OCI-LY3 (cell line): ENCODE results near the gene LRRC4C.

Experiments used
- H2AFZ ChIP-seq: fragments of 200-600, 300-600 bp; shearing (Covaris generic); 2 replicates; pipeline ENCODE4 v1.6.0; 2014; ENCODE audit warnings: antibody characterized with exemption, low read depth, low read length
- H3K27ac ChIP-seq: fragments of 200-600, 300-600 bp; sonication (generic); 2 replicates; pipeline ENCODE4 v1.5.1; 2014; ENCODE audit warnings: mild to moderate bottlenecking, low read length, moderate library complexity, mixed read lengths
- H3K27me3 ChIP-seq: fragments of 200-600, 300-600 bp; sonication (generic); 2 replicates; pipeline ENCODE4 v1.6.1; 2014; ENCODE audit warnings: low read depth, low read length, mixed read lengths
- H3K36me3 ChIP-seq: fragments of 200-600, 300-600 bp; sonication (generic); replicated peaks from 2 replicates; pipeline ENCODE3; 2014; ENCODE audit warnings: low read depth, low read length, mixed read lengths
- H3K4me1 ChIP-seq: fragments of 300-600, 200-600 bp; sonication (generic); 2 replicates; pipeline ENCODE4 v1.6.1; 2014; ENCODE audit warnings: low read length, mixed read lengths
- H3K4me2 ChIP-seq: fragments of 200-600, 300-600 bp; sonication (generic); 2 replicates; pipeline ENCODE4 v1.6.1; 2014; ENCODE audit warnings: low read length, mixed read lengths
- H3K4me3 ChIP-seq: fragments of 300-600, 200-600 bp; sonication (generic); 2 replicates; pipeline ENCODE4 v1.5.1; 2014; ENCODE audit warnings: antibody characterized with exemption, mild to moderate bottlenecking, low read length, moderate library complexity
- H3K79me2 ChIP-seq: fragments of 300-600, 200-600 bp; shearing (Covaris generic); 2 replicates; pipeline ENCODE4 v1.6.1; 2014; ENCODE audit warnings: mild to moderate bottlenecking, low read length, mixed read lengths
- H3K9ac ChIP-seq: fragments of 300-600, 200-600 bp; shearing (Covaris generic); 2 replicates; pipeline ENCODE4 v1.6.0; 2014; ENCODE audit warnings: mild to moderate bottlenecking, low read length, moderate library complexity
- H3K9me3 ChIP-seq: fragments of 200-600, 300-600 bp; shearing (Covaris generic); 2 replicates; pipeline ENCODE4 v1.6.1; 2014; ENCODE audit warnings: low read length, mixed read lengths; ENCODE audit not compliant: insufficient read depth
- H4K20me1 ChIP-seq: fragments of 200-600, 300-600 bp; sonication (generic); 2 replicates; pipeline ENCODE4 v1.6.1; 2016; ENCODE audit warnings: low read length, mixed read lengths; ENCODE audit not compliant: insufficient read depth
- CTCF ChIP-seq: fragments of 200-600, 300-600 bp; sonication (generic); IDR thresholded peaks from 2 replicates; pipeline ENCODE4 v1.5.1; 2014; ENCODE audit warnings: antibody characterized with exemption, low read length, low read depth
- EZH2phosphoT487 ChIP-seq: fragments of 200-600 bp; shearing (Covaris generic); IDR thresholded peaks from 2 replicates; pipeline ENCODE4 v1.6.1; 2018; ENCODE audit warnings: antibody characterized with exemption, mixed run types, low read depth

LRRC4C gene

DNA sequence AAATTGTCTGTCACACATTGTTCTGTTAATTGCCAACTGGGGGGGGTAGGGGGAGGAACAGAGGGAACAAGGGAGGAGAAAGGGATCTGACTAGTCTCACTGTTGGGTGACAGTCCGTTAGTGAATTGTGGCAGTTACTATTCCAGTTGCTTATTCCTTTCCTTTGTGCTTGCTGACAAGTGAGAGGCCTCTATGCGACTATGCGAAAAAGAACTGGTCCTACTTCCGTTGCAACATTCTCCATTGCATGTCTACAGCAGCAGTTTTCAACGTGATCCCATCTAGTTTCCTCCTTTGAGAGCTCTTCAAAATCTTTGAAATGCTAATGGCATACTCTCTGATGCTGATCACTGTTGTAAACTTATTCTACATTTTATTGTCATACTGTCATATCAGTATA is 672.2 kb downstream of the LRRC4C start:
- Histone ChIP-seq H4K20me1 (no peaks in the 10 kb centered on the region), H3K4me2 (no peak overlapping the region), H3K36me3 (no peaks in the 10 kb centered on the region), H2AFZ (no peak overlapping the region), H3K9ac (no peak overlapping the region), H3K27ac (no peak overlapping the region), H3K79me2 (no peaks in the 10 kb centered on the region), H3K4me1 (peaks cover 20% of the 10 kb centered on the region), H3K27me3 (no peaks in the 10 kb centered on the region), H3K9me3 (no peaks in the 10 kb centered on the region), H3K4me3 (no peak overlapping the region)
- TF ChIP-seq EZH2phosphoT487 (no peak), CTCF (no peak)

DNA sequence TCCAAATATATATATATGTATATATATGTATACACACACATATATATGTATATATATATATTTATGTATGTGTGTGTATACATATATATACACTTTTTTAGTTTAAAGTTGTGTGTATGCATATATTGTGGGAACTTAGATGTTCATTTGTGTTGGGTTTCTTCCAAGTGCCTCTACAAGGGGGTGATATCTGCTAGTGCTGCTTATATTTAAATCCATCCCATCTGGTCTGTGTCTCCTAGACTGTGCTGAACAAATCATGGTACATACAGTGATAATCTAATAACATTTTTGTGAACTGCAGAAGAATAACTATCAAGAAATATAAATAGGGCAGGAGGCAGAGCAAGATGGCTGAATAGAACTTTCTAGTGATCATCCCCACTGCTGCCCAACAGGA is 696.4 kb downstream of the LRRC4C start:
- no peaks in the 10 kb centered on the region for H3K4me1 ChIP-seq
- no peaks in the 10 kb centered on the region for H3K79me2 ChIP-seq
- no peak overlapping the region for H3K4me3 ChIP-seq
- H3K27me3 ChIP-seq = no peaks in the 10 kb centered on the region
- no peak overlapping the region for H2AFZ ChIP-seq
- no peaks in the 10 kb centered on the region for H3K9me3 ChIP-seq
- H3K9ac ChIP-seq = no peak overlapping the region
- H4K20me1 ChIP-seq = no peaks in the 10 kb centered on the region
- H3K27ac ChIP-seq = no peak overlapping the region
- no peak for TF ChIP-seq CTCF
- no peak for TF ChIP-seq EZH2phosphoT487
- H3K4me2 ChIP-seq = no peak overlapping the region
- H3K36me3 ChIP-seq = no peaks in the 10 kb centered on the region

DNA sequence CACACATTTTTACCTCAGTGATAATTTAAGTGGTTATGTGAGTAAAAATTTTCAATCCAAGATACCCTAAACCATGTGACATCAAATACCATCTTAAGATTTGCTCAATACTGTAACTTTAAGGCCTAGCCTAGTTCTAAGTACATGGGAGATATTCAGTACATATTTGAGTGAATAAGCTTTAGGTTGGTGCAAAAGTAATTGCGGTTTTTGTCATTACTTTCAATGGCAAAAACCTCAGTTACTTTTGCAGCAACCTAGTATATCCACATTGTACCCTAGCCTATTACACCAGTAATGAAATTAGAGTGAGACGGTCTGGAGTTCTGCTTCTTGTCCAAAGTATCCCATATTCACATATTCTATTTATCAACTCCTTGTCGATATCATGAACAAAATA is 700.1 kb downstream of the LRRC4C start:
- Histone ChIP-seq H3K27ac (no peak overlapping the region), H3K4me1 (no peaks in the 10 kb centered on the region), H3K4me3 (no peak overlapping the region), H3K9ac (no peak overlapping the region), H3K4me2 (no peak overlapping the region), H3K79me2 (no peaks in the 10 kb centered on the region), H3K9me3 (no peaks in the 10 kb centered on the region), H3K36me3 (no peaks in the 10 kb centered on the region), H3K27me3 (no peaks in the 10 kb centered on the region), H4K20me1 (no peaks in the 10 kb centered on the region), H2AFZ (no peak overlapping the region)
- TF ChIP-seq EZH2phosphoT487 (no peak), CTCF (no peak)

DNA sequence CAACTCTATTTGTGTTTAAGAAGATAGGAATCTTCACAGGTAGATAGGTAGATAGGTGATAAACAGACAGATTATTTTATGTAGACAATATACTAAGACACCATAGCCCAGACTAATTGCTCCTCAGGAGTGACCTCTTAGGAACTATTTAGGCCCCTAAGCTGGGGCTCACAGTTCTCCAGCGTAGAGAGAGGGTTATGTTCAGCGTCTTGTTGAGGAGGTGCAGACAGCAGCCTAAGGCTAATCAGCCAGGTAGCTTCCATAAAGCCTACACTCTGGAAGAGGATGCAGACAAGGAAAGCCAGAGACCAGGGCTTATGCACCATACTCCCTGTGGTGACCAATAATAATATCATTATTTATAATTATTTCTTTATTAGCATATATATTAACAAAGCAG is 705.2 kb downstream of the LRRC4C start:
- H3K9me3 ChIP-seq = no peaks in the 10 kb centered on the region
- H3K27me3 ChIP-seq = no peaks in the 10 kb centered on the region
- H3K79me2 ChIP-seq = no peaks in the 10 kb centered on the region
- no peak overlapping the region for H3K9ac ChIP-seq
- TF ChIP-seq CTCF (no peak), EZH2phosphoT487 (no peak)
- no peak overlapping the region for H2AFZ ChIP-seq
- H3K4me3 ChIP-seq = no peak overlapping the region
- H3K36me3 ChIP-seq = no peaks in the 10 kb centered on the region
- no peak overlapping the region for H3K27ac ChIP-seq
- H3K4me2 ChIP-seq = no peak overlapping the region
- H3K4me1 ChIP-seq = no peaks in the 10 kb centered on the region
- no peaks in the 10 kb centered on the region for H4K20me1 ChIP-seq
